ENCODE measurements around the gene LEPR. TPM values are rescaled to one million over a fixed set of nuclear protein-coding genes. Genes with fewer than 3 reads are reported as not detected.

The LEPR gene
- polyA plus RNA-seq, 1 donor (not counting 4 experiments of a cell fraction or from before 2014, with no cell fraction given) = 5.5 TPM

GRCh38 chr1:65422241-65423203 lies 2.1 kb downstream of the LEPR start:
- Histone ChIP-seq H2AFZ (ENCODE audit: control insufficient read depth, low read length) (no peak overlapping the region), H3K9ac (ENCODE audit: control insufficient read depth, extremely low read depth, insufficient read depth, low read length) (peak overlapping the region; percentile 97), H3K27ac (ENCODE audit: control insufficient read depth, insufficient read depth, low read length) (peak overlapping the region; percentile 96), H3K27me3 (ENCODE audit: control insufficient read depth, extremely low read depth, insufficient read depth, low read length) (no peaks in the 10 kb centered on the region), H3K36me3 (ENCODE audit: control insufficient read depth in 2 of 2, extremely low read depth in 1 of 2, insufficient read depth in 2 of 2, low read length in 2 of 2) (peaks cover 6 to 7% of the 10 kb centered on the region in 2 experiments), H3K9me1 (ENCODE audit: control insufficient read depth, extremely low read depth, insufficient read depth, low read length) (no peaks in the 10 kb centered on the region), H3K4me2 (ENCODE audit: control insufficient read depth, extremely low read depth, insufficient read depth, low read depth, low read length) (peak overlapping the region; percentile 85), H4K20me1 (ENCODE audit: control insufficient read depth, extremely low read depth, insufficient read depth, low read length) (no peaks in the 10 kb centered on the region), H3K4me3 (ENCODE audit: control insufficient read depth in 2 of 3, extremely low read depth in 1 of 3, insufficient read depth in 2 of 3, low read depth in 1 of 3, low read length in 3 of 3) (peak overlapping the region; percentile 87 to 89 (median 87)), H3K79me2 (ENCODE audit: control insufficient read depth, insufficient read depth, low read length) (peaks cover 40% of the 10 kb centered on the region), H3K4me1 (ENCODE audit: control insufficient read depth, extremely low read depth, insufficient read depth, low read length) (peaks cover 72% of the 10 kb centered on the region), H3K9me3 (ENCODE audit: control insufficient read depth, low read depth, low read length) (no peaks in the 10 kb centered on the region)
- peak; percentile 60 for DNase-seq (ENCODE audit: low read depth, low spot score)
- dilution Hi-C loops (cut with MboI; ENCODE audit: extremely low pct_ligation_motif_present, low sequenced_read_pairs) = no loop called here
- TF ChIP-seq EZH2 (IDR thresholded peaks at IDR 0.05; ENCODE audit: low read length) (no peak), CTCF (optimal IDR thresholded peaks at IDR 0.05 in 1 of 3, IDR thresholded peaks at IDR 0.05 in 1 of 3, conservative IDR thresholded peaks at IDR 0.05 in 1 of 3; ENCODE audit: extremely low read depth in 1 of 3, insufficient read depth in 2 of 3, low read length in 3 of 3) (peak in 2 of 3 experiments; percentile 13 to 56)
- FAIRE-seq = peak; percentile 70

- Histone ChIP-seq H3K79me2 (ENCODE audit: control insufficient read depth, insufficient read depth, low read length) (peaks cover 41% of the 10 kb centered on the region), H3K9me1 (ENCODE audit: control insufficient read depth, extremely low read depth, insufficient read depth, low read length) (no peaks in the 10 kb centered on the region), H3K27ac (ENCODE audit: control insufficient read depth, insufficient read depth, low read length) (peak overlapping the region; percentile 96), H3K36me3 (ENCODE audit: control insufficient read depth in 2 of 2, extremely low read depth in 1 of 2, insufficient read depth in 2 of 2, low read length in 2 of 2) (peaks cover 7 to 8% of the 10 kb centered on the region in 2 experiments), H3K4me3 (ENCODE audit: control insufficient read depth in 2 of 3, extremely low read depth in 1 of 3, insufficient read depth in 2 of 3, low read depth in 1 of 3, low read length in 3 of 3) (peak overlapping the region in 1 of 3 experiments; percentile 7), H4K20me1 (ENCODE audit: control insufficient read depth, extremely low read depth, insufficient read depth, low read length) (no peaks in the 10 kb centered on the region), H3K9ac (ENCODE audit: control insufficient read depth, extremely low read depth, insufficient read depth, low read length) (peak overlapping the region; percentile 50), H3K9me3 (ENCODE audit: control insufficient read depth, low read depth, low read length) (no peaks in the 10 kb centered on the region), H3K4me1 (ENCODE audit: control insufficient read depth, extremely low read depth, insufficient read depth, low read length) (peaks cover 57% of the 10 kb centered on the region), H3K4me2 (ENCODE audit: control insufficient read depth, extremely low read depth, insufficient read depth, low read depth, low read length) (peak overlapping the region; percentile 85), H3K27me3 (ENCODE audit: control insufficient read depth, extremely low read depth, insufficient read depth, low read length) (no peaks in the 10 kb centered on the region), H2AFZ (ENCODE audit: control insufficient read depth, low read length) (no peak overlapping the region)
- FAIRE-seq = no peak
- peak; percentile 72 for DNase-seq (ENCODE audit: low read depth, low spot score)
- dilution Hi-C loops (cut with MboI; ENCODE audit: extremely low pct_ligation_motif_present, low sequenced_read_pairs) = no loop called here
- TF ChIP-seq CTCF (optimal IDR thresholded peaks at IDR 0.05 in 1 of 3, IDR thresholded peaks at IDR 0.05 in 1 of 3, conservative IDR thresholded peaks at IDR 0.05 in 1 of 3; ENCODE audit: extremely low read depth in 1 of 3, insufficient read depth in 2 of 3, low read length in 3 of 3) (no peak), EZH2 (IDR thresholded peaks at IDR 0.05; ENCODE audit: low read length) (no peak)
Observed at GRCh38 chr1:65423884-65424572, 3.6 kb downstream of the LEPR start.

All from keratinocyte (primary cell).